ENCODE results near the gene PDCD10. TPM values are rescaled to one million over a fixed set of nuclear protein-coding genes. Genes with fewer than 3 reads are reported as not detected.

Gene PDCD10
- total and polyA plus RNA-seq, 4 experiments from 2014 or later = 43.8 to 133 (median 77.3) TPM

DNA sequence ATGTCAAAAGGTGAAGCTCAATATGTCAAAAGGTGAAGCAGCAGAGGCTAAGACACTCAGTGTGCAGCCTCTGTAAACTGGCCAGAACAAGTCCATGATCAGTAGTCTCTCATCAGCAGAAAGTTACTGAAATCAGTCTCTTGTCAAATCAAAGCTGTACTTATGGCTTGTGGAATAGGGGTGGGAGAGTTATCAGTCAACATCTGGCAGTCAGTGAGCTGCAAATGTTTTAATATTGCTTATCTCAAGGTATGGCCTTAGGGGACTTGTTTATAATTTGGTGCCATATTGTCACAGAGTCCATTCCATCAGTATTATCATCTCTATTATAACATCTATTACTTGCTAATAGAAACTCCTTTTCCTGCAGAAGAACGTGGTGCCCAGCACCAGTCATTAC lies 66.0 kb downstream of the PDCD10 start:
- no peak overlapping the region for H3K27ac Mint-ChIP-seq
- ChIA-PET CTCF (ENCODE audit: partially characterized antibody) (interaction anchor here (1.7 kb wide), 1 partner anchor 17 kb away, joined by 6 read pairs; no protein-coding TSS in a partner anchor), POLR2A (ENCODE audit: partially characterized antibody) (interaction anchor here (0.6 kb wide), 1 partner anchor 74 kb away, joined by 3 read pairs; no protein-coding TSS in a partner anchor)
- intact Hi-C loops (cut with micrococcal nuclease) = no loop called here
- peaks cover 0 to 16% (median 3%) of the 10 kb centered on the region in 8 donors for H3K9me3 Mint-ChIP-seq
- H3K36me3 Mint-ChIP-seq = peaks cover 8 to 21% of the 10 kb centered on the region in 2 donors
- Histone ChIP-seq H3K27me3 (ENCODE audit: insufficient read depth, low read length) (no peaks in the 10 kb centered on the region), H3K4me1 (ENCODE audit: insufficient read depth, low read length) (no peaks in the 10 kb centered on the region), H3K27ac (ENCODE audit: low read depth, low read length) (no peak overlapping the region), H3K36me3 (ENCODE audit: insufficient read depth, low read length) (no peaks in the 10 kb centered on the region), H3K4me3 (ENCODE audit: low read length in 2 of 2) (no peak overlapping the region), H3K9me3 (ENCODE audit: control insufficient read depth in 1 of 2, low read length in 2 of 2) (no peaks in the 10 kb centered on the region)
- no peaks in the 10 kb centered on the region for H3K4me1 Mint-ChIP-seq
- no peak for DNase-seq
- no peaks in the 10 kb centered on the region for H3K27me3 Mint-ChIP-seq
- no peak overlapping the region for H3K4me3 Mint-ChIP-seq

DNA sequence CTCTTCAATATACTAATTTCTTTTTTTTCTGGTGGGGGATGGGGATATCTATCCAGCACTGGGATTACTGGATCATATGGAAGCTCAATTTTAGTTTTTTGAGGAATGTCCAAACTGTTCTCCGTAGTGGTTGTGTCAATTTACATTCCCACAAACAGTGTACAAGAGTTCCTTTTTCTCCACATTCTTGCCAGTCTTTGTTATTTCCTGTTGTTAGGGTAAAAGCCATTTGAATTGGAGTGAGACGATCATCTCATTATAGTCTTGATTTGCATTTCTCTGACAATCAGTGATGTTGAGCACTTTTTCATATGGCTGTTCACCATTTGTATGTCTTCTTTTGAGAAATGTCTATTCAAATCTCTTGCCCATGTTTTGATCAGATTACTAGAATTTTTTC lies 68.1 kb downstream of the PDCD10 start:
- ChIA-PET POLR2A (ENCODE audit: partially characterized antibody) (no interaction called here), CTCF (ENCODE audit: partially characterized antibody) (no interaction called here)
- H3K36me3 ChIP-seq (ENCODE audit: insufficient read depth, low read length) = no peaks in the 10 kb centered on the region
- no peak overlapping the region for H3K27ac Mint-ChIP-seq
- no peaks in the 10 kb centered on the region for H3K9me3 ChIP-seq (ENCODE audit: control insufficient read depth in 1 of 2, low read length in 2 of 2)
- no peaks in the 10 kb centered on the region for H3K27me3 ChIP-seq (ENCODE audit: insufficient read depth, low read length)
- peaks cover 0 to 4% of the 10 kb centered on the region in 2 donors for H3K36me3 Mint-ChIP-seq
- intact Hi-C loops (cut with micrococcal nuclease) = no loop called here
- no peaks in the 10 kb centered on the region for H3K4me1 ChIP-seq (ENCODE audit: insufficient read depth, low read length)
- no peak overlapping the region for H3K4me3 Mint-ChIP-seq
- H3K9me3 Mint-ChIP-seq = peaks cover 0 to 21% (median 3%) of the 10 kb centered on the region in 8 donors
- H3K27ac ChIP-seq (ENCODE audit: low read depth, low read length) = no peak overlapping the region
- DNase-seq = no peak
- H3K4me1 Mint-ChIP-seq = no peaks in the 10 kb centered on the region
- H3K27me3 Mint-ChIP-seq = no peaks in the 10 kb centered on the region
- no peak overlapping the region for H3K4me3 ChIP-seq (ENCODE audit: low read length in 2 of 2)

DNA sequence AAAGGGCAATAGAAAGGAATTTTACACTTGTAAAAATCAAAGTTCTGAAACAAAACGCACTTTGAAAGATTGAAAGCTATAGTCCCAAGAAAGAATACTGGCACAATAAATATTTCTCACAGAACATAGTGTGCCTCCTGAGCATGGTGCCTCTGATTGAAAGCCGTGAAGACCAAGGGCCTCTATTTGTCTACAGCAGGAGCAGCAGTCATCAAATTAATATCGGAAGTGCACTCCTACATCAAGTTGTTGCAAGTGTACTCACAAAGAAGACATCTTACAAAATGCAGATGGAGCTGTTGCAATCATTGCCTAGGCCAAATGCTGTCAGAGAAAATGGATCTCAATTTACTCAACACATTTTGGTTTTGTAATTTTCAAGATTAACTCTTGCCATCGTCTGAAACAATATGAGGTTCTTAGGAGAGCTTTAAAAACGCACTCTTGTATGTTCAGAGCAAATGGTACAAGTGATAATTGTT lies 71.7 kb downstream of the PDCD10 start:
- Histone ChIP-seq H3K9me3 (ENCODE audit: control insufficient read depth in 1 of 2, low read length in 2 of 2) (no peaks in the 10 kb centered on the region), H3K36me3 (ENCODE audit: insufficient read depth, low read length) (no peaks in the 10 kb centered on the region), H3K4me1 (ENCODE audit: insufficient read depth, low read length) (no peaks in the 10 kb centered on the region), H3K4me3 (ENCODE audit: low read length in 2 of 2) (no peak overlapping the region), H3K27ac (ENCODE audit: low read depth, low read length) (no peak overlapping the region), H3K27me3 (ENCODE audit: insufficient read depth, low read length) (no peaks in the 10 kb centered on the region)
- Mint-ChIP-seq H3K27me3 (peaks cover 3 to 7% of the 10 kb centered on the region in 2 donors), H3K9me3 (peaks cover 0 to 21% (median 3%) of the 10 kb centered on the region in 8 donors), H3K36me3 (no peaks in the 10 kb centered on the region), H3K4me3 (no peak overlapping the region), H3K27ac (no peak overlapping the region), H3K4me1 (no peaks in the 10 kb centered on the region)
- ChIA-PET CTCF (ENCODE audit: partially characterized antibody) (interaction anchor here (0.6 kb wide), 1 partner anchor 163 kb away, joined by 3 read pairs; no protein-coding TSS in a partner anchor), POLR2A (ENCODE audit: partially characterized antibody) (no interaction called here)
- no peak for DNase-seq
- intact Hi-C loops (cut with micrococcal nuclease) = no loop called here

GRCh38 chr3:167657684-167658225 lies 76.9 kb downstream of the PDCD10 start:
- intact Hi-C loops (cut with micrococcal nuclease) = no loop called here
- Mint-ChIP-seq H3K4me1 (peaks cover 0 to 2% (median 0%) of the 10 kb centered on the region in 4 donors), H3K36me3 (no peaks in the 10 kb centered on the region), H3K27me3 (peaks cover 3 to 12% of the 10 kb centered on the region in 2 donors), H3K4me3 (no peak overlapping the region), H3K9me3 (peaks cover 0 to 2% (median 0%) of the 10 kb centered on the region in 8 donors), H3K27ac (peak overlapping the region in 1 of 7 donors; percentile 14)
- no peaks in the 10 kb centered on the region for H3K36me3 ChIP-seq (ENCODE audit: insufficient read depth, low read length)
- H3K27me3 ChIP-seq (ENCODE audit: insufficient read depth, low read length) = no peaks in the 10 kb centered on the region
- H3K4me3 ChIP-seq (ENCODE audit: low read length in 2 of 2) = no peak overlapping the region
- ChIA-PET CTCF (ENCODE audit: partially characterized antibody) (no interaction called here), POLR2A (ENCODE audit: partially characterized antibody) (no interaction called here)
- no peak for DNase-seq
- H3K27ac ChIP-seq (ENCODE audit: low read depth, low read length) = no peak overlapping the region
- H3K4me1 ChIP-seq (ENCODE audit: insufficient read depth, low read length) = no peaks in the 10 kb centered on the region
- H3K9me3 ChIP-seq (ENCODE audit: control insufficient read depth in 1 of 2, low read length in 2 of 2) = no peaks in the 10 kb centered on the region

DNA sequence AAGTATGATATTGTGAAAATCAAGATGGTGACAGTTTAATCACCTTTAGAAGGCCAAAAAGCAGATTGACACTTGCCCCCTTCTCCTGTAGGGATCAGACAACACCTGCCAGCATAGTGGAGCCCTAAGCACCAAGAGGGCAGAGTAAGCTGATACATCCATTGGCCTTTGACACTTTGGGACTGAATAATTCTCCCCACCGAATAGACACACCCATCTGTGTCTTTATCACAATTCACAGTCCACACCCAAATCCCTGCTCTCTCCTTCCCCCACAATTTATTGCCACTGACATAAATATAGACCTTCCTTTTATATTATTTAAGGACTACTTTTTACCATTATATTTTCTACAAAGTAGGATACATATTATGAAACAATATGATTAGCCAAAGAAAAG lies 77.9 kb downstream of the PDCD10 start:
- Histone ChIP-seq H3K27ac (ENCODE audit: low read depth, low read length) (no peak overlapping the region), H3K4me3 (ENCODE audit: low read length in 2 of 2) (no peak overlapping the region), H3K9me3 (ENCODE audit: control insufficient read depth in 1 of 2, low read length in 2 of 2) (no peaks in the 10 kb centered on the region), H3K36me3 (ENCODE audit: insufficient read depth, low read length) (no peaks in the 10 kb centered on the region), H3K27me3 (ENCODE audit: insufficient read depth, low read length) (no peaks in the 10 kb centered on the region), H3K4me1 (ENCODE audit: insufficient read depth, low read length) (no peaks in the 10 kb centered on the region)
- peak overlapping the region in 1 of 7 donors; percentile 7 for H3K27ac Mint-ChIP-seq
- intact Hi-C loops (cut with micrococcal nuclease) = no loop called here
- no peak for DNase-seq
- H3K4me3 Mint-ChIP-seq = no peak overlapping the region
- CTCF ChIA-PET (ENCODE audit: partially characterized antibody) = no interaction called here
- no peaks in the 10 kb centered on the region for H3K36me3 Mint-ChIP-seq
- POLR2A ChIA-PET (ENCODE audit: partially characterized antibody) = no interaction called here
- peaks cover 0 to 2% (median 0%) of the 10 kb centered on the region in 4 donors for H3K4me1 Mint-ChIP-seq
- H3K27me3 Mint-ChIP-seq = peaks cover 3 to 12% of the 10 kb centered on the region in 2 donors
- H3K9me3 Mint-ChIP-seq = peaks cover 0 to 2% (median 0%) of the 10 kb centered on the region in 8 donors

- no peak for DNase-seq
- Histone ChIP-seq H3K9me3 (ENCODE audit: control insufficient read depth in 1 of 2, low read length in 2 of 2) (no peaks in the 10 kb centered on the region), H3K36me3 (ENCODE audit: insufficient read depth, low read length) (no peaks in the 10 kb centered on the region), H3K27ac (ENCODE audit: low read depth, low read length) (no peak within 1 kb of the TSS), H3K4me3 (ENCODE audit: low read length in 2 of 2) (no peak within 1 kb of the TSS), H3K27me3 (ENCODE audit: insufficient read depth, low read length) (no peaks in the 10 kb centered on the region), H3K4me1 (ENCODE audit: insufficient read depth, low read length) (no peaks in the 10 kb centered on the region)
- H3K36me3 Mint-ChIP-seq = no peaks in the 10 kb centered on the region
- H3K9me3 Mint-ChIP-seq = peaks cover 0 to 2% (median 0%) of the 10 kb centered on the region in 8 donors
- H3K27ac Mint-ChIP-seq = peak within 1 kb of the TSS in 1 of 7 donors; percentile 64
- intact Hi-C loops (cut with micrococcal nuclease) = no loop called here
- H3K4me1 Mint-ChIP-seq = peaks cover 0 to 5% (median 4%) of the 10 kb centered on the region in 4 donors
- ChIA-PET CTCF (ENCODE audit: partially characterized antibody) (no interaction called here), POLR2A (ENCODE audit: partially characterized antibody) (no interaction called here)
- no peak within 1 kb of the TSS for H3K4me3 Mint-ChIP-seq
- peaks cover 0 to 7% of the 10 kb centered on the region in 2 donors for H3K27me3 Mint-ChIP-seq
Measured at GRCh38 chr3:167653760-167654159, 80.9 kb downstream of the PDCD10 start, which contains the start of gene WDR49. WDR49 (minus strand) TSS chr3:167653942; CDS start chr3:167653425, 517 bp downstream.

GRCh38 chr3:167653155-167653554 lies 81.5 kb downstream of the PDCD10 start:
- Mint-ChIP-seq H3K27ac (no peak overlapping the region), H3K27me3 (peaks cover 0 to 7% of the 10 kb centered on the region in 2 donors), H3K4me3 (no peak overlapping the region), H3K4me1 (peaks cover 0 to 5% (median 4%) of the 10 kb centered on the region in 4 donors), H3K9me3 (peaks cover 0 to 2% (median 0%) of the 10 kb centered on the region in 8 donors), H3K36me3 (no peaks in the 10 kb centered on the region)
- H3K27ac ChIP-seq (ENCODE audit: low read depth, low read length) = no peak overlapping the region
- DNase-seq = no peak
- ChIA-PET POLR2A (ENCODE audit: partially characterized antibody) (no interaction called here), CTCF (ENCODE audit: partially characterized antibody) (no interaction called here)
- H3K27me3 ChIP-seq (ENCODE audit: insufficient read depth, low read length) = no peaks in the 10 kb centered on the region
- H3K9me3 ChIP-seq (ENCODE audit: control insufficient read depth in 1 of 2, low read length in 2 of 2) = no peaks in the 10 kb centered on the region
- H3K36me3 ChIP-seq (ENCODE audit: insufficient read depth, low read length) = no peaks in the 10 kb centered on the region
- no peaks in the 10 kb centered on the region for H3K4me1 ChIP-seq (ENCODE audit: insufficient read depth, low read length)
- H3K4me3 ChIP-seq (ENCODE audit: low read length in 2 of 2) = no peak overlapping the region
- intact Hi-C loops (cut with micrococcal nuclease) = no loop called here

Data from CD4-positive, alpha-beta memory T cell (primary cell).